ENCODE results near the gene ZC3H18.

The ZC3H18 gene

GRCh38 chr16:88584676-88585075 is 14.5 kb downstream of the ZC3H18 start:
- no peak for DNase-seq

DNA sequence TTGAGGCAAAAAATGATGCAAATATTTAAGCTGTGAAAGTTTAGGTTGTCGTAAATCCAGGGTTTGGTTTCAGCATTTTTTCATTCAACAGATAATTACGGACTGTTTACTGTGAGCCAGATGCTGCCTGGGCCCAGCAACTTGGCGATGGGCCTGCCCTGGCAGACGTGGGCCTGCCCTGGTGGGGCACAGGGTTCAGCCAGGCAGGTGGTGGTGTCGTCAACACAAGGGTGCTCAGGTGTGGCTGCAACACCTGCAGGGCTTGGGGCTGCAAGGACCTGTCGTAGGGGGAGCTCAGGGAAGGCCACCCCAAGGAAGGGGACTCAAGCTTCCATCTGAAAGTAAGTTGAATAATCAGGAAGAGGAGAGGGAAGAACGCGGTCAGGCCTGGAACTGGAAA is 15.1 kb downstream of the ZC3H18 start:
- no peak for DNase-seq

- DNase-seq, result no peak
These were observed 15.9 kb downstream of the ZC3H18 start for GRCh38 chr16:88585927-88586581.

DNA sequence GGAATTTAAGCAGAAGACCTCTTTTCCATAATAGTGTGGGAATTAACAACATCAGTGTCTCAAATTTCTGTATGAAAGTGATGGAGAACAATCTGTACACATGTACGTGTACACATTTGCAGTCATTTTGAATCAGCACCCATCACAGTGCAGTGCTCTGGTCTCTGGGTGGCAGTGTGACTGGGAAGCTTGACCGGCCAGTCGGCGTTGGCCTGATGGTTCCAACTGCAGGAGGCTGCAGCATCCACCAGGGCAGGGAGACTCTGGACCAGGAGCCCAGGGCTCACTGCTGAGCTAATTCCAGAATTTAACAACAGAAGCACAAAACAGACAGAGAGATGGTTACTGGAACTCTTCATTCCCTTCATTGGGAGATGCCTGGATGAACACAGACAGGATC is 17.9 kb downstream of the ZC3H18 start:
- DNase-seq, result no peak

- no peak for DNase-seq
These were observed 18.6 kb downstream of the ZC3H18 start for GRCh38 chr16:88588754-88589153.

- DNase-seq, result no peak
These were observed 19.2 kb downstream of the ZC3H18 start for GRCh38 chr16:88589441-88589840.

DNA sequence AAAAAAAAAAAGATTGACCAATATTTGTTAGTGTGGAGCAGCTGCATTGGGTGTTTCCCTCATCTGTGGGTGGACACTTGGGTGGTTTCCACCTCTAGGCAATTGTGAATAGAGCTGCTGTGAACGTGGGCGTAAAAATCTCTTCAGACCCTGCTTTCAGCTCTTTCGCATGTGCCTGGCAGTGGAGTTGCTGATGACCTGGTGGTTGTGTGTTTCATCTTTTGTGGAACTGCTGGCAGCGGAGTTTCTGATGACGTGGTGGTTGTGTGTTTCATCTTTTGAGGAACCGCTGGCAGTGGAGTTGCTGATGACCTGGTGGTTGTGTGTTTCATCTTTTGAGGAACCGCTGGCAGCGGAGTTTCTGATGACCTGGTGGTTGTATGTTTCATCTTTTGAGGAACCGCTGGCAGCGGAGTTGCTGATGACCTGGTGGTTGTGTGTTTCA is 21.4 kb downstream of the ZC3H18 start:
- no peak for DNase-seq

DNA sequence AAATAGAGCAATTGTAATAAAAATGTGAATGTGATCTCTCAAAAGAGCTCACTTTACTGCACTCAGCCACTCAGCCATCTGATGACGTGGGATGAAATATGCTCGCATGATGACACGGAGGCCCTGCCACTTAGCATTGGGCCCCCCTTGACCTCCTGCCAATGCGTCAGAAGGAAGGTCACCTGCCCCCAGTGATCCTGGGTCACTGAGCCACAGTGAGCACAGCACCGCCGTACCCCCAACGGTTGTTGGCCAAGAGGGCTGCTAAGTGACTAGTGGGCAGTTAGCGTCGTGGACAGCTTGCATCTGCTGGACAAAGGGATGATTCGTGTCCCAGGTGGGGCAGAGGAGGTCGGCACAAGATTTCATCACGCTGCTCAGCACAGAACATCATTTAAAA is 22.9 kb downstream of the ZC3H18 start:
- DNase-seq, result no peak

- DNase-seq, result no peak
These were observed 23.3 kb downstream of the ZC3H18 start for GRCh38 chr16:88593489-88593888.

DNA sequence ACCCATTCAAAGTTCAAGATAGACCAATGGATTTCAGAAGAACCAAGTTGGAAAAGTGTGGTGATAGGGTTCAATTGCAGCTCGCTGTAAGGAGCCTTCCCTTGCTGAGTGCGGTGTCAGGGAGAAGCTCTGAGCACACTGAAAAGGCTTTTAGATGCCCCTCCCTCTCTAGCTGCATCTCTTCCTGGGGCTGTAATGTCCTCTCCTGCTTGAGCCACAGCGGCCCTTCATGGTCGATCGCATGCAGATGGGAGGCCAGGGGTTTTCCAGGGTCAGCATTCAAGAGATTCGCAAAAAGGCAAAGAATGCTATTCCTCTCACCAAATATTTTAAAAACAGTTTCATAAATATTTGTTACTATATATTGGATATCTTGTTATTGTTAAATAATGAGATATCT is 23.7 kb downstream of the ZC3H18 start:
- DNase-seq, result no peak

GRCh38 chr16:88595101-88595500 is 24.9 kb downstream of the ZC3H18 start:
- DNase-seq, result no peak

- no peak for DNase-seq
These were observed 25.7 kb downstream of the ZC3H18 start for GRCh38 chr16:88595921-88596320.

GRCh38 chr16:88596483-88596882 is 26.3 kb downstream of the ZC3H18 start:
- DNase-seq, result no peak

DNA sequence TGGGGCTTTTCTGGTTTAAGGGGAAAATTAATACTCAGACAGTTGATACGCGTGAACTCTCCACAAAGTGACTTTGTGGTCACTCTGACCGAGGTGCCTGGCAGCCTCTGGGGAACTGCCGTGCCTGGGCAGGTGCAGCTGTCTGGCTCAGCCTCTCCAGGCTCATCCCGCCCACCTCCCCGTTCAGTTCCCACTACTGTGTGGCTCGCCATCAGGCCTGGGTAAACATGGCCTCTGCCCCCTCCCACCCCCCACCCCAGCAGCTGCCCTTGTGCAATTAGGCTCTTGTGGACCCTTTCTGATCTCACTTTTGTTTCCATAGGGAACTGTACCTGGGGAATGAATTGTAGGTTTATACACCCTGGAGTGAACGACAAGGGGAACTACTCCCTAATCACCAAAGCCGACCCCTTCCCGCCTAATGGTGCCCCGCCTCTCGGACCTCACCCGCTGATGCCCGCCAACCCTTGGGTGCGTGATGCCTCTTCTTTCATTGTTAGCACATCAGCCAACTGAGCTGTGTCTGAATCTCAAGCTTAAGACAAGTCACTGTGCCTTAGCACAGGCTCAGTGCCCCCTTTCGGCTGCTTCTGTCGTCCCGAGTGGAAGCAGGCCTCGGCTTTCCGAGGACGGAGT is 27.8 kb downstream of the ZC3H18 start:
- DNase-seq, result peak; percentile 10

- no peak for DNase-seq
These were observed 29.0 kb downstream of the ZC3H18 start for GRCh38 chr16:88599092-88599733.

DNA sequence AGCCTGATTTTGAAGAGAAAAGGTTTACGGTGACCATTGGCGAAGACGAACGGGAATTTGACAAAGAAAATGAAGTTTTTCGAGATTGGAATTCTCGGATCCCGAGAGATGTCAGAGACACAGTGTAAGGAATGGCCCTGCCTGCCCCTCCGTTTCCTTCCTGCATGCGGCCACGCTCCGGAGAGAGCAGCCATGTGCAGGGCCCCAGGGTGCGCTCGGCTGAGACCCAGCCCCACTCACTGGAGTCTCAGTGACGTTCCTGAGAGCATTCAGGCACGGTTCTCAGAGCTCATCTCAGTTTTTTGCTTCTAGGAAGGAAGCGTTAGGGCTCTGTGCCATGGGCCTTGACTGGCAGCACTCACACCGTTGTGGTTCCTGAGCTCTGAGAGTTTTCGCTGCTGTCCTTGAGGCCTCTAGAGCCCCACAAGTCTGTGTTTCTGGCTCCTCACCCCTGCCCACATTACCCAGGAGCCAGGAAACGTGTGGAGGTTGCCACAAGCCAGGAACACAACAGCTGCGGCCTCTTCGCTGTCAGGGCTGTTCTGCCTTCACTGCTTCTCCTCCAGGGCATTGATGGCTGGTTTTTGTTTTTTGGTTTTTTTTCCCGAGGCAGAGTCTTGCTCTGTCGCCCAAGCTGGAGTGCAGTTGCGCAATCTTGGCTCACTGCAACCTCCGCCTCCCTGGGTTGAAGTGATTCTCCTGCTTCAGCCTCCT is 29.8 kb downstream of the ZC3H18 start:
- peak; percentile 40 for DNase-seq

- DNase-seq, result no peak
These were observed 30.3 kb downstream of the ZC3H18 start for GRCh38 chr16:88600539-88600896.

DNA sequence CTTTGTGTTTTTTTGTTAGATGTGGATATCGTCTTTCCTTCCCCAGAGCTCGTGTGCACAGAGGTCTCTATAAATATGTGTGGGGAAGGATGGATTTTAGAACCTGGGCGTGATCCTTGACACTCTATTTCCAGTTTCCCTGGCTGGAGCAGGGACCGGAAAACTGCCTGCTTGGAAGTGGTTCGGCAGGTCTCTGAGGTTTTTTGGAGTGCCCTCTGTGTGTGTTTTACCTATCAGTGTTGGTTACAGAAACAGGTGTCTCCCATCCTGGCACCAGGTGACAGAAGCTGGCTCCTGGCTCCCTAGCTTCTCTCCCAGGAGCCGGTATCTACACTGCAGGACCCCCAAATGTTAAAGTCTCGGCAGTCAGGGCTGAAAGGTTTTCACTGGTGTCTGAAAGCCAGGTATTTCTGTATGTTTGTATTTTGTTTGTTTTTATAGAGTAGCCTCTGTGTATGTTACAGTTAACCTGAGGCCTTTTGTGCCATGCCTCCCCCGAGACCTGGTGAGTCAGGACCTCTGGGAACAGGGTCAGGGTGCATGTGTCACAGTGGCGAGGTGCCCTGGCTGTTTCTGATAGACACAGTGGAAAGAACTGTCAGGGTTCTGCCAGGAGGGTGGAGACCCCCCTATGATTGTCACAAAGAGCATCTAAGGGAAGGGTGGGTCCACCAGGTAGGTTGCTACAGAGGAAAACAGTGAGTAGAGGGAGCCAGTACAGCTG is 31.3 kb downstream of the ZC3H18 start:
- DNase-seq, result peak; percentile 62

DNA sequence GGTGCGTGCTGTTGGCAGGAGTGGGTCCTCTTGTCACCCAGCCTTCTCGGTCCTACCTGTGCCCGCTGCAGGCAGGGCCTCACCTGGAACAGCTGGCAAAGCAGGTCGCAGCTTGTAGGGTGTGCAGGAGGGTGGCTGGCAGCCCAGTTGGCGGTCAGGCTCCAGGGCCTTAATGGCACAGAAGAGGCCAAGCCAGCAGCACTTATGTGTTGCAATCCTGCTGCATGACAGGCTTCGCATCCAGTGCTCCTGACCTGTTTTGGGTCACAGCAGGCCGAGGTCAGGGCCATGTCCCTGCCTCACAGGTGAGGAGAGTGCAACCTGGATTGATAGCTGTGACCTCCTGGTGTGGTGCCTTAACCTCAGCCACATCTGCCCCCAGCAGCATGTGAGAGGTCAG is 31.9 kb downstream of the ZC3H18 start:
- peak; percentile 86 for DNase-seq

- DNase-seq, result no peak
These were observed 35.3 kb downstream of the ZC3H18 start for GRCh38 chr16:88605186-88606147.

DNA sequence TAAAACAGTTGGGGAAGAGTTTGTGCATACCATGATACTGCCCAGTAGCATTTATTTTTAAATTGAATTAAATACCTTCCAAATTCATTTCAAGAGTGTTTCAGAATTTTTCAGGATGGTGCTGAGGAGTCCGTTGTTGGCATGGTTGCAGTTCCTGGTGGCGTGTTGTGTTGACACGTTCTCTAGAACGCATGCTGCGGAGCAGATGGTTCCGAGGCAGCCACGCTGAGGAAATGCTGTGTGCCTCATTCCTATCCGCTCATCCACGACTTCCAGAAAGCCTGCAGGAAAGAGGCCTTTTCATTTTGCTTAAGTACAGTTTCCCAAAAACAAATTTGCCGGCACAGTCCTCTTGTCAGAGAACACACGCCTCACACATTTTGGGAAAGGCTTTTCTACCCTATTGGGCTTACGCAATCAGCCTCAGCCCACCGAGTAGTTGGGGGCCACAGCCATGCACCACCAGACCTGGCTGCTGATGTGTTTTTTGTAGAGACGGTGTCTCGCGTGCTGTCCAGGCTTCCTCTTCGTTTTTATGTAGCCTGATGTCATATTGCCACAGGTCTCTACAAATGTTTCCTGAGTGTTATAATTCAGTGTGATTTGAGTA is 36.0 kb downstream of the ZC3H18 start:
- no peak for DNase-seq

Data from DMS79 (cell line).